HEK293 (cell line): ENCODE results near the gene TNFRSF25.

Experiments used
- GLIS1 ChIP-seq: fragments of 450-650 bp; formaldehyde crosslinking; IDR thresholded peaks from 2 replicates; pipeline ENCODE4 v1.5.1; 2016; ENCODE audit warnings: missing biosample characterization, missing genetic modification characterization
- HOXA7 ChIP-seq: sonication (generic); formaldehyde crosslinking; IDR thresholded peaks from 2 replicates; pipeline ENCODE4 v1.8.1; 2022; ENCODE audit warnings: missing genetic modification reagents, borderline replicate concordance
- SP2 ChIP-seq: fragments of 450-650 bp; formaldehyde crosslinking; IDR thresholded peaks from 2 replicates; pipeline ENCODE4 v1.5.1; 2016; ENCODE audit warnings: missing biosample characterization, missing genetic modification characterization
- ZBTB48 ChIP-seq: fragments of 450-650 bp; formaldehyde crosslinking; IDR thresholded peaks from 2 replicates; pipeline ENCODE4 v1.5.1; 2016; ENCODE audit warnings: missing biosample characterization, missing genetic modification characterization
- ZFHX2 ChIP-seq: fragments of 450-650 bp; formaldehyde crosslinking; conservative IDR thresholded peaks from 2 replicates; pipeline ENCODE4 v1.5.1; 2016; ENCODE audit warnings: missing biosample characterization, missing genetic modification characterization
- ZNF16 ChIP-seq: fragments of 450-650 bp; formaldehyde crosslinking; IDR thresholded peaks from 2 replicates; pipeline ENCODE4 v1.5.1; 2016; ENCODE audit warnings: low read depth, missing biosample characterization, missing genetic modification characterization
- ZNF169 ChIP-seq: fragments of 450-650 bp; formaldehyde crosslinking; IDR thresholded peaks from 2 replicates; pipeline ENCODE4 v1.5.1; 2016; ENCODE audit warnings: missing biosample characterization, missing genetic modification characterization
- ZNF302 ChIP-seq: fragments of 450-650 bp; formaldehyde crosslinking; IDR thresholded peaks from 2 replicates; pipeline ENCODE4 v1.5.1; 2016; ENCODE audit warnings: missing biosample characterization, missing genetic modification characterization, low read depth
- ZNF404 ChIP-seq: fragments of 450-650 bp; formaldehyde crosslinking; IDR thresholded peaks from 2 replicates; pipeline ENCODE4 v1.5.1; 2017; ENCODE audit warnings: missing biosample characterization, missing genetic modification characterization
- ZNF510 ChIP-seq: fragments of 450-650 bp; formaldehyde crosslinking; IDR thresholded peaks from 2 replicates; pipeline ENCODE4 v1.5.1; 2018; ENCODE audit warnings: mild to moderate bottlenecking, missing genetic modification characterization, missing biosample characterization; ENCODE audit not compliant: insufficient replicate concordance
- ZNF561 ChIP-seq: fragments of 450-650 bp; IDR thresholded peaks from 2 replicates; pipeline ENCODE4 v1.5.1; 2018; ENCODE audit warnings: missing biosample characterization, missing genetic modification characterization, borderline replicate concordance
- ZNF76 ChIP-seq: fragments of 450-650 bp; formaldehyde crosslinking; IDR thresholded peaks from 2 replicates; pipeline ENCODE4; 2016; ENCODE audit warnings: low read depth, missing biosample characterization, missing genetic modification characterization, borderline replicate concordance
- ZNF768 ChIP-seq: fragments of 450-650 bp; formaldehyde crosslinking; IDR thresholded peaks from 2 replicates; pipeline ENCODE4 v1.5.1; 2018; ENCODE audit warnings: missing biosample characterization, mild to moderate bottlenecking, missing genetic modification characterization
- ZXDB ChIP-seq: fragments of 450-650 bp; formaldehyde crosslinking; IDR thresholded peaks from 2 replicates; pipeline ENCODE4 v1.5.1; 2016; ENCODE audit warnings: missing biosample characterization, missing genetic modification characterization
- TF ChIP-seq, protein P1 (sequence below): IDR thresholded peaks from 2 replicates; pipeline ENCODE4 v1.6.1; 2011; ENCODE audit warnings: mild to moderate bottlenecking, low read depth, low read length, borderline replicate concordance
- TF ChIP-seq, protein P2 (sequence below): fragments of 450-650 bp; formaldehyde crosslinking; IDR thresholded peaks from 2 replicates; pipeline ENCODE4 v1.5.1; 2016; ENCODE audit warnings: missing biosample characterization, missing genetic modification characterization, borderline replicate concordance
- TF ChIP-seq, protein P3 (sequence below): fragments of 450-650 bp; formaldehyde crosslinking; IDR thresholded peaks from 2 replicates; pipeline ENCODE4 v1.5.1; 2016; ENCODE audit warnings: missing biosample characterization, missing genetic modification characterization
- TF ChIP-seq, protein P4 (sequence below): fragments of 450-650 bp; formaldehyde crosslinking; IDR thresholded peaks from 2 replicates; pipeline ENCODE4 v1.5.1; 2016; ENCODE audit warnings: missing biosample characterization, missing genetic modification characterization
- TF ChIP-seq, protein P5 (sequence below): fragments of 450-650 bp; formaldehyde crosslinking; IDR thresholded peaks from 2 replicates; pipeline ENCODE4 v1.5.1; 2017; ENCODE audit warnings: missing biosample characterization, missing genetic modification characterization
- TF ChIP-seq, protein P6 (sequence below): fragments of 450-650 bp; formaldehyde crosslinking; IDR thresholded peaks from 2 replicates; pipeline ENCODE4 v1.5.1; 2016; ENCODE audit warnings: missing biosample characterization, missing genetic modification characterization
- TF ChIP-seq, protein P7 (sequence below): fragments of 450-650 bp; formaldehyde crosslinking; IDR thresholded peaks from 2 replicates; pipeline ENCODE4 v1.5.1; 2016; ENCODE audit warnings: missing biosample characterization, missing genetic modification characterization

TNFRSF25 gene

DNA sequence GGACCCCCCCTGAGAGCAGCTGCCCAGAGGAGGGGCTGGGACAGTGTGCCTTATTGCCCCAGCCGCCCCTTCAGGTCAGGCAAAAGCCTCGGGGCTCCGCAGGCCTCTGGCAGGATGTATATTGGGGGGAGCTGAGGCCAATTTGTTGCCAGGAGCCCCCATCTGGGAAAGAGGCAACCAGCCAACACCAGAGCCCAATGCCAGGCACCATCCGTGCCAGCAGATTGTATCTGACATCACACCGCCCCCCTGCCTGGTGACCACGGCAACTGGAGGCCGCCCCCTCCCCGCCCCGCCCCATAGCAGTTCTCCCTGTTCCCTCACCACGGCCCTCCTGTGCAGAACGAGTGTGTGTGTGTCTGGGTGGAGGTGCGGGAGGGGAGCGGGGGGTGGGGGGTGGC lies 29.1 kb upstream of the TNFRSF25 start (continued):
- TF ChIP-seq ZNF302 (no peak), ZNF76 (tag by site-specific recombination) (no peak), ZNF561 (no peak), ZBTB48 (tag by site-specific recombination) (no peak), ZNF510 (tag by site-specific recombination) (no peak), HOXA7 (no peak), ZNF404 (tag by site-specific recombination) (no peak), GLIS1 (tag by site-specific recombination) (peak; percentile 40; the same call in 1 of the 2 replicates), ZNF169 (tag by site-specific recombination) (no peak), ZNF768 (tag by site-specific recombination) (no peak), ZNF16 (no peak), ZFHX2 (tag by site-specific recombination) (peak; percentile 32; the same call in 1 of the 2 replicates), SP2 (tag by site-specific recombination) (no peak), ZXDB (no peak)
- TF ChIP-seq, protein P1, sequence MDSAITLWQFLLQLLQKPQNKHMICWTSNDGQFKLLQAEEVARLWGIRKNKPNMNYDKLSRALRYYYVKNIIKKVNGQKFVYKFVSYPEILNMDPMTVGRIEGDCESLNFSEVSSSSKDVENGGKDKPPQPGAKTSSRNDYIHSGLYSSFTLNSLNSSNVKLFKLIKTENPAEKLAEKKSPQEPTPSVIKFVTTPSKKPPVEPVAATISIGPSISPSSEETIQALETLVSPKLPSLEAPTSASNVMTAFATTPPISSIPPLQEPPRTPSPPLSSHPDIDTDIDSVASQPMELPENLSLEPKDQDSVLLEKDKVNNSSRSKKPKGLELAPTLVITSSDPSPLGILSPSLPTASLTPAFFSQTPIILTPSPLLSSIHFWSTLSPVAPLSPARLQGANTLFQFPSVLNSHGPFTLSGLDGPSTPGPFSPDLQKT = no peak
- TF ChIP-seq, protein P2, sequence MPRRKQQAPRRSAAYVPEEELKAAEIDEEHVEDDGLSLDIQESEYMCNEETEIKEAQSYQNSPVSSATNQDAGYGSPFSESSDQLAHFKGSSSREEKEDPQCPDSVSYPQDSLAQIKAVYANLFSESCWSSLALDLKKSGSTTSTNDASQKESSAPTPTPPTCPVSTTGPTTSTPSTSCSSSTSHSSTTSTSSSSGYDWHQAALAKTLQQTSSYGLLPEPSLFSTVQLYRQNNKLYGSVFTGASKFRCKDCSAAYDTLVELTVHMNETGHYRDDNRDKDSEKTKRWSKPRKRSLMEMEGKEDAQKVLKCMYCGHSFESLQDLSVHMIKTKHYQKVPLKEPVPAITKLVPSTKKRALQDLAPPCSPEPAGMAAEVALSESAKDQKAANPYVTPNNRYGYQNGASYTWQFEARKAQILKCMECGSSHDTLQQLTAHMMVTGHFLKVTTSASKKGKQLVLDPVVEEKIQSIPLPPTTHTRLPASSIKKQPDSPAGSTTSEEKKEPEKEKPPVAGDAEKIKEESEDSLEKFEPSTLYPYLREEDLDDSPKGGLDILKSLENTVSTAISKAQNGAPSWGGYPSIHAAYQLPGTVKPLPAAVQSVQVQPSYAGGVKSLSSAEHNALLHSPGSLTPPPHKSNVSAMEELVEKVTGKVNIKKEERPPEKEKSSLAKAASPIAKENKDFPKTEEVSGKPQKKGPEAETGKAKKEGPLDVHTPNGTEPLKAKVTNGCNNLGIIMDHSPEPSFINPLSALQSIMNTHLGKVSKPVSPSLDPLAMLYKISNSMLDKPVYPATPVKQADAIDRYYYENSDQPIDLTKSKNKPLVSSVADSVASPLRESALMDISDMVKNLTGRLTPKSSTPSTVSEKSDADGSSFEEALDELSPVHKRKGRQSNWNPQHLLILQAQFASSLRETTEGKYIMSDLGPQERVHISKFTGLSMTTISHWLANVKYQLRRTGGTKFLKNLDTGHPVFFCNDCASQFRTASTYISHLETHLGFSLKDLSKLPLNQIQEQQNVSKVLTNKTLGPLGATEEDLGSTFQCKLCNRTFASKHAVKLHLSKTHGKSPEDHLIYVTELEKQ (tag by site-specific recombination) = no peak
- TF ChIP-seq, protein P3, sequence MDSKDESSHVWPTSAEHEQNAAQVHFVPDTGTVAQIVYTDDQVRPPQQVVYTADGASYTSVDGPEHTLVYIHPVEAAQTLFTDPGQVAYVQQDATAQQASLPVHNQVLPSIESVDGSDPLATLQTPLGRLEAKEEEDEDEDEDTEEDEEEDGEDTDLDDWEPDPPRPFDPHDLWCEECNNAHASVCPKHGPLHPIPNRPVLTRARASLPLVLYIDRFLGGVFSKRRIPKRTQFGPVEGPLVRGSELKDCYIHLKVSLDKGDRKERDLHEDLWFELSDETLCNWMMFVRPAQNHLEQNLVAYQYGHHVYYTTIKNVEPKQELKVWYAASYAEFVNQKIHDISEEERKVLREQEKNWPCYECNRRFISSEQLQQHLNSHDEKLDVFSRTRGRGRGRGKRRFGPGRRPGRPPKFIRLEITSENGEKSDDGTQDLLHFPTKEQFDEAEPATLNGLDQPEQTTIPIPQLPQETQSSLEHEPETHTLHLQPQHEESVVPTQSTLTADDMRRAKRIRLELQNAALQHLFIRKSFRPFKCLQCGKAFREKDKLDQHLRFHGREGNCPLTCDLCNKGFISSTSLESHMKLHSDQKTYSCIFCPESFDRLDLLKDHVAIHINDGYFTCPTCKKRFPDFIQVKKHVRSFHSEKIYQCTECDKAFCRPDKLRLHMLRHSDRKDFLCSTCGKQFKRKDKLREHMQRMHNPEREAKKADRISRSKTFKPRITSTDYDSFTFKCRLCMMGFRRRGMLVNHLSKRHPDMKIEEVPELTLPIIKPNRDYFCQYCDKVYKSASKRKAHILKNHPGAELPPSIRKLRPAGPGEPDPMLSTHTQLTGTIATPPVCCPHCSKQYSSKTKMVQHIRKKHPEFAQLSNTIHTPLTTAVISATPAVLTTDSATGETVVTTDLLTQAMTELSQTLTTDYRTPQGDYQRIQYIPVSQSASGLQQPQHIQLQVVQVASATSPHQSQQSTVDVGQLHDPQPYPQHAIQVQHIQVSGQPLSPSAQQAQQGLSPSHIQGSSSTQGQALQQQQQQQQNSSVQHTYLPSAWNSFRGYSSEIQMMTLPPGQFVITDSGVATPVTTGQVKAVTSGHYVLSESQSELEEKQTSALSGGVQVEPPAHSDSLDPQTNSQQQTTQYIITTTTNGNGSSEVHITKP = no peak
- TF ChIP-seq, protein P4, sequence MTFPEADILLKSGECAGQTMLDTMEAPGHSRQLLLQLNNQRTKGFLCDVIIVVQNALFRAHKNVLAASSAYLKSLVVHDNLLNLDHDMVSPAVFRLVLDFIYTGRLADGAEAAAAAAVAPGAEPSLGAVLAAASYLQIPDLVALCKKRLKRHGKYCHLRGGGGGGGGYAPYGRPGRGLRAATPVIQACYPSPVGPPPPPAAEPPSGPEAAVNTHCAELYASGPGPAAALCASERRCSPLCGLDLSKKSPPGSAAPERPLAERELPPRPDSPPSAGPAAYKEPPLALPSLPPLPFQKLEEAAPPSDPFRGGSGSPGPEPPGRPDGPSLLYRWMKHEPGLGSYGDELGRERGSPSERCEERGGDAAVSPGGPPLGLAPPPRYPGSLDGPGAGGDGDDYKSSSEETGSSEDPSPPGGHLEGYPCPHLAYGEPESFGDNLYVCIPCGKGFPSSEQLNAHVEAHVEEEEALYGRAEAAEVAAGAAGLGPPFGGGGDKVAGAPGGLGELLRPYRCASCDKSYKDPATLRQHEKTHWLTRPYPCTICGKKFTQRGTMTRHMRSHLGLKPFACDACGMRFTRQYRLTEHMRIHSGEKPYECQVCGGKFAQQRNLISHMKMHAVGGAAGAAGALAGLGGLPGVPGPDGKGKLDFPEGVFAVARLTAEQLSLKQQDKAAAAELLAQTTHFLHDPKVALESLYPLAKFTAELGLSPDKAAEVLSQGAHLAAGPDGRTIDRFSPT (tag by site-specific recombination) = no peak
- TF ChIP-seq, protein P5, sequence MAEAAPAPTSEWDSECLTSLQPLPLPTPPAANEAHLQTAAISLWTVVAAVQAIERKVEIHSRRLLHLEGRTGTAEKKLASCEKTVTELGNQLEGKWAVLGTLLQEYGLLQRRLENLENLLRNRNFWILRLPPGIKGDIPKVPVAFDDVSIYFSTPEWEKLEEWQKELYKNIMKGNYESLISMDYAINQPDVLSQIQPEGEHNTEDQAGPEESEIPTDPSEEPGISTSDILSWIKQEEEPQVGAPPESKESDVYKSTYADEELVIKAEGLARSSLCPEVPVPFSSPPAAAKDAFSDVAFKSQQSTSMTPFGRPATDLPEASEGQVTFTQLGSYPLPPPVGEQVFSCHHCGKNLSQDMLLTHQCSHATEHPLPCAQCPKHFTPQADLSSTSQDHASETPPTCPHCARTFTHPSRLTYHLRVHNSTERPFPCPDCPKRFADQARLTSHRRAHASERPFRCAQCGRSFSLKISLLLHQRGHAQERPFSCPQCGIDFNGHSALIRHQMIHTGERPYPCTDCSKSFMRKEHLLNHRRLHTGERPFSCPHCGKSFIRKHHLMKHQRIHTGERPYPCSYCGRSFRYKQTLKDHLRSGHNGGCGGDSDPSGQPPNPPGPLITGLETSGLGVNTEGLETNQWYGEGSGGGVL (tag by site-specific recombination) = peak; percentile 80
- TF ChIP-seq, protein P6, sequence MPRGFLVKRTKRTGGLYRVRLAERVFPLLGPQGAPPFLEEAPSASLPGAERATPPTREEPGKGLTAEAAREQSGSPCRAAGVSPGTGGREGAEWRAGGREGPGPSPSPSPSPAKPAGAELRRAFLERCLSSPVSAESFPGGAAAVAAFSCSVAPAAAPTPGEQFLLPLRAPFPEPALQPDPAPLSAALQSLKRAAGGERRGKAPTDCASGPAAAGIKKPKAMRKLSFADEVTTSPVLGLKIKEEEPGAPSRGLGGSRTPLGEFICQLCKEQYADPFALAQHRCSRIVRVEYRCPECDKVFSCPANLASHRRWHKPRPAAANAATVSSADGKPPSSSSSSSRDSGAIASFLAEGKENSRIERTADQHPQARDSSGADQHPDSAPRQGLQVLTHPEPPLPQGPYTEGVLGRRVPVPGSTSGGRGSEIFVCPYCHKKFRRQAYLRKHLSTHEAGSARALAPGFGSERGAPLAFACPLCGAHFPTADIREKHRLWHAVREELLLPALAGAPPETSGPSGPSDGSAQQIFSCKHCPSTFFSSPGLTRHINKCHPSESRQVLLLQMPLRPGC (tag by site-specific recombination) = no peak
- TF ChIP-seq, protein P7, sequence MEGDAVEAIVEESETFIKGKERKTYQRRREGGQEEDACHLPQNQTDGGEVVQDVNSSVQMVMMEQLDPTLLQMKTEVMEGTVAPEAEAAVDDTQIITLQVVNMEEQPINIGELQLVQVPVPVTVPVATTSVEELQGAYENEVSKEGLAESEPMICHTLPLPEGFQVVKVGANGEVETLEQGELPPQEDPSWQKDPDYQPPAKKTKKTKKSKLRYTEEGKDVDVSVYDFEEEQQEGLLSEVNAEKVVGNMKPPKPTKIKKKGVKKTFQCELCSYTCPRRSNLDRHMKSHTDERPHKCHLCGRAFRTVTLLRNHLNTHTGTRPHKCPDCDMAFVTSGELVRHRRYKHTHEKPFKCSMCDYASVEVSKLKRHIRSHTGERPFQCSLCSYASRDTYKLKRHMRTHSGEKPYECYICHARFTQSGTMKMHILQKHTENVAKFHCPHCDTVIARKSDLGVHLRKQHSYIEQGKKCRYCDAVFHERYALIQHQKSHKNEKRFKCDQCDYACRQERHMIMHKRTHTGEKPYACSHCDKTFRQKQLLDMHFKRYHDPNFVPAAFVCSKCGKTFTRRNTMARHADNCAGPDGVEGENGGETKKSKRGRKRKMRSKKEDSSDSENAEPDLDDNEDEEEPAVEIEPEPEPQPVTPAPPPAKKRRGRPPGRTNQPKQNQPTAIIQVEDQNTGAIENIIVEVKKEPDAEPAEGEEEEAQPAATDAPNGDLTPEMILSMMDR = no peak
